Ovary (tissue), 9 donors: ENCODE data around the gene CBX8. TPM values are rescaled to one million over a fixed set of nuclear protein-coding genes. Genes with fewer than 3 reads are reported as not detected.

ENCODE experiments used
- DNase-seq, 5 donors: peaks; one replicate each; pipeline ENCODE4 v3.0.0-alpha.2; 2019 to 2020
- H3K27ac ChIP-seq, 2 donors: fragments of 200-600 bp; one replicate each; pipeline versions ENCODE4 v1.5.1 to v1.8.0; 2019 to 2022
- H3K27me3 ChIP-seq: fragments of 200-600 bp; one replicate; pipeline ENCODE4 v1.8.0; 2022
- H3K36me3 ChIP-seq: fragments of 200-600 bp; sonication (generic); one replicate; pipeline ENCODE4 v1.5.1; 2019
- H3K4me1 ChIP-seq: one replicate; pipeline ENCODE4 v1.8.1; 2013; ENCODE audit warnings: mild to moderate bottlenecking, moderate library complexity; ENCODE audit not compliant: insufficient read depth
- H3K4me3 ChIP-seq: fragments of 200-600 bp; sonication (generic); one replicate; pipeline ENCODE4 v1.5.1; 2017
- H3K9me3 ChIP-seq, 2 donors: fragments of 200-600 bp in 1 of 2; sonication (generic) in 1 of 2; one replicate each; pipeline versions ENCODE4 v1.5.1 to v1.8.1; 2013 to 2019; ENCODE audit warnings: mild to moderate bottlenecking in 1 of 2, moderate library complexity in 1 of 2
- EP300 ChIP-seq: sonication (generic); formaldehyde crosslinking; IDR thresholded peaks from one replicate; pipeline ENCODE4 v1.6.1; 2017; ENCODE audit warnings: antibody characterized with exemption
- POLR2A ChIP-seq: fragments of 450-650 bp; IDR thresholded peaks from one replicate; pipeline ENCODE4 v1.6.1; 2017; ENCODE audit warnings: antibody characterized with exemption, mild to moderate bottlenecking, moderate library complexity
- WGBS, 3 donors: extraction: QIAGEN DNeasy Blood & Tissue Kit in 1 of 3; methylation state at CpG; one replicate each; pipeline versions ENCODE4 v1.1.5 to v1.1.7; 2013 to 2017; 5-methylcytosine and 5-hydroxymethylcytosine counted together
- intact Hi-C, 4 donors: fragments of 100-400 bp; cut with DNase I; formaldehyde crosslinking; loops; one replicate each; pipeline versions ENCODE4 v1.11.0 to v1.15.1; 2022 to 2023
- polyA plus RNA-seq, 2 donors: library from polyadenylated mRNA; stranded (reverse); fragments of 200-250 nt in 1 of 2; fragments of 350-450 nt in 1 of 2; fragmentation: Illumina TruSeq in 1 of 2; extraction: RNeasy Lipid Tissue Mini Kit (QIAGEN cat#74804) in 1 of 2; gene quantifications; one replicate each; pipeline ENCODE4 v1.2.3, GENCODE V29; 2013 to 2014
- total RNA-seq, 7 donors: library from RNA; depleted of rRNA in 2 of 7; stranded (reverse); fragments of >200 nt in 2 of 7; fragmentation: NEBNext Ultra II Directional in 3 of 7; extraction: Animal tissue kit (Norgen Biotek cat#: 25700) in 3 of 7; gene quantifications; one replicate each; pipeline versions ENCODE4 v1.1.0 to v1.2.4, GENCODE V29; 2016 to 2023
- TF ChIP-seq, protein P1 (sequence below), 3 donors: fragments of 450-650 bp in 2 of 3; fragments of 200-600 bp in 1 of 3; IDR thresholded peaks; one replicate each; pipeline versions ENCODE4 v1.5.1 to v1.8.0; 2016 to 2022; ENCODE audit warnings: antibody characterized with exemption in 3 of 3, mild to moderate bottlenecking in 1 of 3
- donor health status: DM: no; HTN: no; CAD: no; lungs with moderate emphysema.
- donor health status: DM: no; HTN: no; CAD: no.
- donor health status: Bipolar disorder and iron deficiency.
- donor health status: DM: yes; HTN: yes; CAD: no.
- donor health status: DM: no; HTN: no; CAD: no.
- donor health status: DM: yes; HTN: yes; CAD: no.

The CBX8 gene
- total and polyA plus RNA-seq, 9 donors, result 0.60 to 7.0 (median 3.2) TPM

DNA sequence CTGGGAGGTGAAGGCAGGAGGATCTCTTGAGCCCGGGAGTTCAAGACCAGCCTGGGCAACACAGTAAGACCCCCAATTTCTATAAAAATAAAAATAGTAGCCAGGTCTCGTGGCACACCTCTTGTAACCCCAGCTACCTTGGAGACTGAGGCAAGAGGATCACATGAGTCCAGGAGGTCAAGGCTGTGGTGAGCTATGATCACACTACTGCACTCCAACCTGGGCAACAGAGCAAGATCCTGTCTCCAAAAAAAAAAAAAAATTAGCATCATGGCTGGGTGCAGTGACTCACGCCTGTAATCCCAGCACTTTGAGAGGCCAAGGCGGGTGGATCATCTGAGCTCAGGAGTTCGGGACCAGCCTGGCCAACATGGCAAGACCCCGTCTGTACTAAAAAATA lies 25.6 kb downstream of the CBX8 start:
- TF ChIP-seq POLR2A, result no peak
- TF ChIP-seq EP300, result no peak
- TF ChIP-seq, protein P1, sequence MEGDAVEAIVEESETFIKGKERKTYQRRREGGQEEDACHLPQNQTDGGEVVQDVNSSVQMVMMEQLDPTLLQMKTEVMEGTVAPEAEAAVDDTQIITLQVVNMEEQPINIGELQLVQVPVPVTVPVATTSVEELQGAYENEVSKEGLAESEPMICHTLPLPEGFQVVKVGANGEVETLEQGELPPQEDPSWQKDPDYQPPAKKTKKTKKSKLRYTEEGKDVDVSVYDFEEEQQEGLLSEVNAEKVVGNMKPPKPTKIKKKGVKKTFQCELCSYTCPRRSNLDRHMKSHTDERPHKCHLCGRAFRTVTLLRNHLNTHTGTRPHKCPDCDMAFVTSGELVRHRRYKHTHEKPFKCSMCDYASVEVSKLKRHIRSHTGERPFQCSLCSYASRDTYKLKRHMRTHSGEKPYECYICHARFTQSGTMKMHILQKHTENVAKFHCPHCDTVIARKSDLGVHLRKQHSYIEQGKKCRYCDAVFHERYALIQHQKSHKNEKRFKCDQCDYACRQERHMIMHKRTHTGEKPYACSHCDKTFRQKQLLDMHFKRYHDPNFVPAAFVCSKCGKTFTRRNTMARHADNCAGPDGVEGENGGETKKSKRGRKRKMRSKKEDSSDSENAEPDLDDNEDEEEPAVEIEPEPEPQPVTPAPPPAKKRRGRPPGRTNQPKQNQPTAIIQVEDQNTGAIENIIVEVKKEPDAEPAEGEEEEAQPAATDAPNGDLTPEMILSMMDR (IDR thresholded peaks at IDR 0.05), result no peak
- DNase-seq, result no peak
- WGBS, 3 donors, result 77 to 94% (median 88%) methylated on average over 6 of the region's 6 CpGs
- Histone ChIP-seq H3K36me3 (no peaks in the 10 kb centered on the region), H3K27ac (no peak overlapping the region), H3K9me3 (no peaks in the 10 kb centered on the region), H3K4me1 (no peaks in the 10 kb centered on the region), H3K27me3 (no peaks in the 10 kb centered on the region), H3K4me3 (no peak overlapping the region)
- intact Hi-C loops, result no loop called here

DNA sequence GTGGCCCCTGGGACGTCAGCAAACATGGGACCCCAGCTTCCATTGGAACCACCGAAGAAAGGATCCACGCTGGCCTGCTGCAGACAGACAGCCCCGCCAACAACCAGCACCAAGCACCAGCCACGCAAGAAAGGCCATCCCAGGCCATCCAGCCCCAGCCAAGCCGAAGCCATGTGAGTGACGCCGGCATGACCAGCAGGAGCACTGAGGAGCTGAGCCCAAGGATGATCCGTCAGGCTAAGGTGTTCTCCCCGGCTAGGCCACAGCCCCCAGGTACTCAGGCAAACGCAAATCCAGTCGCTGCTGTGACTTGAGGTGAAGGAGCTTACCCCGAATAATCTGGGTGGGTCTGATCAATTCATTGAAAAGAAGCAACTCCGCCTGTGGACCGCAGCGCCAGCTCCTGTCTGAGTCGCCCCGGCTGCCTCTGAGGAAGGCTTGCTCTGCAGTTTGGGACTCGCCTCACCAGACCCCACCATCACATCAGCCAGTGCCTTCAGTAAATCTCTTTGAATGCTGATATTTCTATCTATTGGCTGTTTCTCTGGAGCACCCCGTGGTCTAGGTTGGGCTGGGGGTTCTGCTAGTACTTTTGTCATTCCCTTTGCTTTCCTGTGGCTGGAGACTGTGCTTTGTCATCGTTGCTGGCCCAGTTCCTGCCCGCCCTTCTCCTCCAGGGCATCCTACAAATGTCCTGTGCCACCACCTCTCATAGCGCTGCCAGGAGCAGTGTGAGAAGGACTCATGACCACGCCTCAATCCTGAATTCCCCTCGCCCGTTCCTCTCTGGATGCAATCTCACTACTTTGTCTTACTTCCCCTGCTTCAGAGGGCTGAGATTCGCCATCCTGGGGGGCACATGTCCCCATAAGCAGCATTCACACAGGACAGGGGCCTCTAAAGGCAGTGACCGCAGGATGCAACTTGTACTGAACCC lies 27.0 kb downstream of the CBX8 start:
- Histone ChIP-seq H3K9me3 (no peaks in the 10 kb centered on the region), H3K4me1 (no peaks in the 10 kb centered on the region), H3K27me3 (no peaks in the 10 kb centered on the region), H3K36me3 (no peaks in the 10 kb centered on the region), H3K27ac (no peak overlapping the region), H3K4me3 (no peak overlapping the region)
- no peak for TF ChIP-seq EP300
- TF ChIP-seq POLR2A, result no peak
- TF ChIP-seq, protein P1 (IDR thresholded peaks at IDR 0.05), result no peak
- intact Hi-C loops, result no loop called here
- DNase-seq, result peak in 1 of 5 donors; percentile 21
- 91 to 93% (median 92%) methylated on average over 28 of the region's 28 CpGs for WGBS, 3 donors

DNA sequence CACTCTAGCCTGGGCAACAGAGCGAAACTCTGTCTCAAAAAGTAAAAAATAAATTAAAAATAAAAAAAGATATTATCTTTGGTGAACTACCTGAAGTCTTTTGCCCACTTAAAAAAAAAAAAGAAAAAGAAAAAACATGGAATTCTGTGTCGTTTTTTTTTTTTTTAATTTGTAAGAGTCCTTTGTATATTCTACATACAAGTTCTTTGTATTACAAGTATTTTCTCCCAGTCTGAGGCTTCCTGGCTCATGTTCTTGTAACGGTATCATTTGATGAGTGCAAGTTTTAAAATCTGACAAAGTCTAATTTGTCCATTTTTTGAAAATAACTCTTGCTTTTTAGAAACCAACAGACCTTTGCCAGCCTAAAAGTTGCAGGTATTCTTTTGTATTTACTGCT lies 31.2 kb downstream of the CBX8 start:
- H3K27me3 ChIP-seq, result no peaks in the 10 kb centered on the region
- DNase-seq, result no peak
- 72 to 77% (median 75%) methylated on average over 3 of the region's 3 CpGs for WGBS, 3 donors
- H3K4me1 ChIP-seq, result no peaks in the 10 kb centered on the region
- H3K36me3 ChIP-seq, result no peaks in the 10 kb centered on the region
- H3K9me3 ChIP-seq, result no peaks in the 10 kb centered on the region
- H3K27ac ChIP-seq, result no peak overlapping the region
- TF ChIP-seq, protein P1 (IDR thresholded peaks at IDR 0.05), result no peak
- TF ChIP-seq POLR2A (no peak), EP300 (no peak)
- H3K4me3 ChIP-seq, result no peak overlapping the region
- intact Hi-C loops, result no loop called here

DNA sequence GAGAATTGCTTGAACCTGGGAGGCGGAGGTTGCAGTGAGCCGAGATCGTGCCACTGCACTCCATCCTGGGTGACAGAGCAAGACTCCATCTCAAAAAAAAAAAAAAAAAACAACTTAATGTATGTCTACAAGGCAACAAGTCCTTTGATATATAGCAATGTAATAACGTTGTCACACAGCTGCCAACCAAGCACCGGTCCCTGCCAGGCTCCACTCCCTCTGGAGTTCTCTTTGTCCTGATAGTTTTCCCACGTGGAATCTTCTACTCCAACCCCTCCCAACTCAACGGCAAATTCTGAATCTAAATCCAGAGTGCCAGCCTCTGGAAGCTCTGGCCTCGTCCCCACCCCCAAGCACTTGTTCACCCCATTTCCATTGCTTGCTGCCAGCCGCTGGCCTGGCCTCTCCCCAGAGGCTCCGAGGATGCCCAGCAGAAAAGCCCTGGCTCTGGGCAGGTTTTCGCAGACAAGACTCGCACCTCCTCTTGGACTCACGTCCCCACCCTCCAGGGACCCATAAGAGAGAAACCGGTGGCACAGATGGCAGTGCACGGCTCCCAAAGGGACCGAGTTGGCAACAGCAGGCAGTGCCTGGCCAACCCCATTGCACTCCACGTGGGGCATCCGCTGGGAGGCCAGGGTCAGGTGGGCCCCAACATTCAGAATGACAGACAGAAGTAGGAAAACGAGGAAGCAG lies 34.8 kb downstream of the CBX8 start:
- WGBS, 3 donors, result 78 to 83% (median 81%) methylated on average over 19 of the region's 19 CpGs
- no peak overlapping the region for H3K27ac ChIP-seq
- no peaks in the 10 kb centered on the region for H3K4me1 ChIP-seq
- no peak overlapping the region for H3K4me3 ChIP-seq
- intact Hi-C loops, result no loop called here
- no peak for DNase-seq
- TF ChIP-seq EP300 (no peak), POLR2A (no peak)
- TF ChIP-seq, protein P1 (IDR thresholded peaks at IDR 0.05), result no peak
- H3K9me3 ChIP-seq, result no peaks in the 10 kb centered on the region
- H3K36me3 ChIP-seq, result no peaks in the 10 kb centered on the region
- H3K27me3 ChIP-seq, result no peaks in the 10 kb centered on the region
